ENCODE results near the gene PADI4. TPM values are rescaled to one million over a fixed set of nuclear protein-coding genes. Genes with fewer than 3 reads are reported as not detected.

Gene PADI4
- total RNA-seq, 1 donor from 2014 or later, result not detected

- Mint-ChIP-seq H3K9me3 (ENCODE audit: unreplicated experiment) (peaks cover 11% of the 10 kb centered on the region), H3K27me3 (ENCODE audit: unreplicated experiment) (peaks cover 5% of the 10 kb centered on the region), H3K4me3 (ENCODE audit: unreplicated experiment) (no peak overlapping the region), H3K36me3 (ENCODE audit: unreplicated experiment) (peaks cover 10% of the 10 kb centered on the region), H3K27ac (ENCODE audit: unreplicated experiment) (no peak overlapping the region), H3K4me1 (ENCODE audit: low read depth, unreplicated experiment) (peaks cover 4% of the 10 kb centered on the region)
- DNase-seq, result no peak
- no peak for TF ChIP-seq CTCF (IDR thresholded peaks at IDR 0.05; ENCODE audit: partially characterized antibody, unreplicated experiment)
Observed at GRCh38 chr1:17306921-17307320, 1.1 kb upstream of the PADI4 start.

- Mint-ChIP-seq H3K9me3 (ENCODE audit: unreplicated experiment) (peaks cover 8% of the 10 kb centered on the region), H3K27me3 (ENCODE audit: unreplicated experiment) (peaks cover 5% of the 10 kb centered on the region), H3K4me1 (ENCODE audit: low read depth, unreplicated experiment) (peaks cover 4% of the 10 kb centered on the region), H3K4me3 (ENCODE audit: unreplicated experiment) (no peak overlapping the region), H3K27ac (ENCODE audit: unreplicated experiment) (no peak overlapping the region), H3K36me3 (ENCODE audit: unreplicated experiment) (peaks cover 7% of the 10 kb centered on the region)
- TF ChIP-seq CTCF (IDR thresholded peaks at IDR 0.05; ENCODE audit: partially characterized antibody, unreplicated experiment), result no peak
- no peak for DNase-seq
Observed at GRCh38 chr1:17307329-17307728, 668 bp upstream of the PADI4 start.

GRCh38 chr1:17308593-17308992 lies 596 bp downstream of the PADI4 start:
- Mint-ChIP-seq H3K27ac (ENCODE audit: unreplicated experiment) (no peak overlapping the region), H3K27me3 (ENCODE audit: unreplicated experiment) (peaks cover 4% of the 10 kb centered on the region), H3K4me3 (ENCODE audit: unreplicated experiment) (no peak overlapping the region), H3K4me1 (ENCODE audit: low read depth, unreplicated experiment) (peaks cover 4% of the 10 kb centered on the region), H3K9me3 (ENCODE audit: unreplicated experiment) (peaks cover 6% of the 10 kb centered on the region), H3K36me3 (ENCODE audit: unreplicated experiment) (no peaks in the 10 kb centered on the region)
- TF ChIP-seq CTCF (IDR thresholded peaks at IDR 0.05; ENCODE audit: partially characterized antibody, unreplicated experiment), result no peak
- DNase-seq, result no peak

GRCh38 chr1:17309426-17310067 lies 1.6 kb downstream of the PADI4 start:
- no peak for DNase-seq
- H3K36me3 Mint-ChIP-seq (ENCODE audit: unreplicated experiment), result no peaks in the 10 kb centered on the region
- no peak for TF ChIP-seq CTCF (IDR thresholded peaks at IDR 0.05; ENCODE audit: partially characterized antibody, unreplicated experiment)
- H3K27me3 Mint-ChIP-seq (ENCODE audit: unreplicated experiment), result peaks cover 5% of the 10 kb centered on the region
- no peak overlapping the region for H3K27ac Mint-ChIP-seq (ENCODE audit: unreplicated experiment)
- H3K4me3 Mint-ChIP-seq (ENCODE audit: unreplicated experiment), result no peak overlapping the region
- H3K9me3 Mint-ChIP-seq (ENCODE audit: unreplicated experiment), result peaks cover 6% of the 10 kb centered on the region
- peaks cover 4% of the 10 kb centered on the region for H3K4me1 Mint-ChIP-seq (ENCODE audit: low read depth, unreplicated experiment)

- Mint-ChIP-seq H3K27me3 (ENCODE audit: unreplicated experiment) (peaks cover 5% of the 10 kb centered on the region), H3K9me3 (ENCODE audit: unreplicated experiment) (peaks cover 6% of the 10 kb centered on the region), H3K4me3 (ENCODE audit: unreplicated experiment) (no peak overlapping the region), H3K36me3 (ENCODE audit: unreplicated experiment) (no peaks in the 10 kb centered on the region), H3K27ac (ENCODE audit: unreplicated experiment) (no peak overlapping the region), H3K4me1 (ENCODE audit: low read depth, unreplicated experiment) (peaks cover under 1% of the 10 kb centered on the region)
- TF ChIP-seq CTCF (IDR thresholded peaks at IDR 0.05; ENCODE audit: partially characterized antibody, unreplicated experiment), result no peak
- DNase-seq, result no peak
Observed at GRCh38 chr1:17310068-17310640, 2.2 kb downstream of the PADI4 start.
